Spleen (tissue), 11 donors: Measurements from ENCODE around the gene KRTAP10-2. TPM values are rescaled to one million over a fixed set of nuclear protein-coding genes. Genes with fewer than 3 reads are reported as not detected.

Source experiments
- DNase-seq: peaks from one replicate; pipeline ENCODE4 v3.0.0-alpha.2; 2020
- H3K27ac ChIP-seq, 8 donors: fragments of 200-600 bp; sonication (generic) in 7 of 8; 1 replicate in 4 of 8; 2 replicates in 4 of 8; pipeline versions ENCODE4 v1.5.0 to v1.8.0; 2016 to 2021; ENCODE audit warnings: inconsistent platforms in 4 of 8, mild to moderate bottlenecking in 4 of 8, moderate library complexity in 1 of 8
- H3K27me3 ChIP-seq, 7 donors: fragments of 200-600 bp; sonication (generic) in 6 of 7; replicated peaks in 1 of 7; 1 replicate in 4 of 7; 2 replicates in 3 of 7; pipeline versions ENCODE4 v1.5.0 to v1.8.0; 2016 to 2021; ENCODE audit warnings: inconsistent platforms in 3 of 7, mild to moderate bottlenecking in 1 of 7
- H3K36me3 ChIP-seq, 6 donors: fragments of 200-600 bp; sonication (generic) in 5 of 6; 1 replicate in 4 of 6; 2 replicates in 2 of 6; pipeline versions ENCODE4 v1.5.0 to v1.8.0; 2016 to 2021; ENCODE audit warnings: inconsistent platforms in 2 of 6
- H3K4me1 ChIP-seq, 6 donors: fragments of 200-600 bp; sonication (generic) in 5 of 6; 1 replicate in 3 of 6; 2 replicates in 3 of 6; pipeline versions ENCODE4 v1.5.0 to v1.8.0; 2016 to 2021; ENCODE audit warnings: inconsistent platforms in 3 of 6
- H3K4me3 ChIP-seq, 8 donors: fragments of 200-600 bp; sonication (generic) in 7 of 8; 1 replicate in 4 of 8; 2 replicates in 4 of 8; pipeline versions ENCODE4 v1.5.0 to v1.8.0; 2016 to 2021; ENCODE audit warnings: inconsistent platforms in 4 of 8, mild to moderate bottlenecking in 4 of 8, moderate library complexity in 2 of 8
- H3K9me3 ChIP-seq, 8 donors: fragments of 200-600 bp; sonication (generic) in 7 of 8; 1 replicate in 4 of 8; 2 replicates in 4 of 8; pipeline versions ENCODE4 v1.5.0 to v1.8.0; 2016 to 2021; ENCODE audit warnings: inconsistent platforms in 4 of 8
- POLR2A ChIP-seq, 3 donors: fragments of 450-650 bp; IDR thresholded peaks; one replicate each; pipeline ENCODE4 v1.5.1; 2017; ENCODE audit warnings: antibody characterized with exemption in 3 of 3, mild to moderate bottlenecking in 1 of 3
- POLR2AphosphoS5 ChIP-seq, 3 donors: sonication (generic); formaldehyde crosslinking; IDR thresholded peaks; one replicate each; pipeline ENCODE4 v1.5.1; 2017; ENCODE audit warnings: antibody characterized with exemption in 3 of 3
- WGBS, 5 donors: extraction: QIAGEN DNeasy Blood & Tissue Kit in 3 of 5; methylation state at CpG; one replicate each; pipeline versions ENCODE4 v1.1.5 to v1.1.7; 2013 to 2018; 5-methylcytosine and 5-hydroxymethylcytosine counted together
- intact Hi-C: fragments of 100-400 bp; cut with DNase I; formaldehyde crosslinking; loops from one replicate; pipeline ENCODE4 v1.15.0; 2023; ENCODE audit warnings: low total_unique reads
- polyA plus RNA-seq, 3 donors: library from polyadenylated mRNA; stranded (reverse); fragments of 200-250 nt; gene quantifications; one replicate each; pipeline ENCODE4 v1.2.1, GENCODE V29; 2013
- total RNA-seq, 7 donors: library from RNA; depleted of rRNA in 3 of 7; stranded (reverse); fragments of >200 nt in 3 of 7; fragmentation: NEBNext Ultra II Directional in 4 of 7; extraction: Animal tissue kit (Norgen Biotek cat#: 25700) in 4 of 7; gene quantifications; one replicate each; pipeline versions ENCODE4 v1.1.0 to v1.2.1, GENCODE V29; 2016 to 2021
- TF ChIP-seq, protein P1 (sequence below), 11 experiments: fragments of 200-600 bp in 7 of 11; fragments of 450-650 bp in 4 of 11; sonication (generic) in 4 of 11; IDR thresholded peaks in 8 of 11; conservative IDR thresholded peaks in 3 of 11; 1 replicate in 7 of 11; 2 replicates in 4 of 11; pipeline versions ENCODE4 v1.4.0 to v1.8.0; 2016 to 2021; ENCODE audit warnings: antibody characterized with exemption in 11 of 11, inconsistent platforms in 4 of 11, mild to moderate bottlenecking in 1 of 11
- donor health status: healthy with polysubstance abuse.
- donor health status: DM: no; HTN: no; CAD: no; lungs with moderate emphysema.
- donor health status: DM: no; HTN: no; CAD: no.
- donor health status: Bipolar disorder and iron deficiency.
- donor health status: healthy.
- donor health status: DM: no; HTN: no; CAD: no.
- donor health status: DM: yes; HTN: yes; CAD: no.

Gene KRTAP10-2
- total and polyA plus RNA-seq, 10 donors = not detected

DNA sequence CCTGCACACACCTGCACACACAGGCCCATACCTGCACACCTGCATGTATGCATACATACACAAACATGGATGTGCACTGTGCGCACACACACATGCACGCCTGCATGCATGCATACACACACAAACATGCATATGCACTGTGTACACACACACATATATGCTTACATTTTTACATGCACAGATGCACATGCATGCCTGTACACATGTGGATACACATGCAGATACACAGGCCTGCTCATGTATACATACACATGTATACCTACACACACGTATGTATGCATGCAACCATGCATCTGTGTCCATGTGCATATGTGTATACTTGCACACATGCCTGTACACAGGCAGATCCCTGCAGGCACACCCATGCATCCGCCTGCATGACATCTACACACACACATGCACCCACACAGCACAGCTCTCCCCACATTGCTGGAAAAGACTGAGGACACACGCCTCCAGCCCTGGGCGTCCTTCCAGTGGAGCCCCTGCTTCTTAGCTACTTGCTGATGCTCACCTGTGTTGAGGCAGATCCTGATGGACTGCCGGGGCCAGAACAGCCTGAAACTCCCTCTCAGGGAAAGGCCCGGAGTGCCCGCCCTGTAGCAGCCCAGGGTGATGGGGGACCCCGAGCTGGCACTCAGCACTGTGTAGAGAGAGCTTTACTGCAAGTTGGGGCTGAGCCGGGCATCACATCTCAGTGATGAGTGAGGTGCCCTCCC is 39.9 kb downstream of the KRTAP10-2 start:
- Histone ChIP-seq H3K4me1 (peaks cover 0 to 29% (median 16%) of the 10 kb centered on the region in 6 donors), H3K36me3 (no peaks in the 10 kb centered on the region), H3K27ac (no peak overlapping the region), H3K27me3 (peaks cover 0 to 30% (median 0%) of the 10 kb centered on the region in 7 donors), H3K9me3 (no peaks in the 10 kb centered on the region), H3K4me3 (no peak overlapping the region)
- WGBS, 5 donors = 84 to 92% (median 90%) methylated on average over 7 to 11 of the region's 11 CpGs
- TF ChIP-seq POLR2A (IDR thresholded peaks at IDR 0.05) (no peak), POLR2AphosphoS5 (IDR thresholded peaks at IDR 0.05) (no peak)
- TF ChIP-seq, protein P1, sequence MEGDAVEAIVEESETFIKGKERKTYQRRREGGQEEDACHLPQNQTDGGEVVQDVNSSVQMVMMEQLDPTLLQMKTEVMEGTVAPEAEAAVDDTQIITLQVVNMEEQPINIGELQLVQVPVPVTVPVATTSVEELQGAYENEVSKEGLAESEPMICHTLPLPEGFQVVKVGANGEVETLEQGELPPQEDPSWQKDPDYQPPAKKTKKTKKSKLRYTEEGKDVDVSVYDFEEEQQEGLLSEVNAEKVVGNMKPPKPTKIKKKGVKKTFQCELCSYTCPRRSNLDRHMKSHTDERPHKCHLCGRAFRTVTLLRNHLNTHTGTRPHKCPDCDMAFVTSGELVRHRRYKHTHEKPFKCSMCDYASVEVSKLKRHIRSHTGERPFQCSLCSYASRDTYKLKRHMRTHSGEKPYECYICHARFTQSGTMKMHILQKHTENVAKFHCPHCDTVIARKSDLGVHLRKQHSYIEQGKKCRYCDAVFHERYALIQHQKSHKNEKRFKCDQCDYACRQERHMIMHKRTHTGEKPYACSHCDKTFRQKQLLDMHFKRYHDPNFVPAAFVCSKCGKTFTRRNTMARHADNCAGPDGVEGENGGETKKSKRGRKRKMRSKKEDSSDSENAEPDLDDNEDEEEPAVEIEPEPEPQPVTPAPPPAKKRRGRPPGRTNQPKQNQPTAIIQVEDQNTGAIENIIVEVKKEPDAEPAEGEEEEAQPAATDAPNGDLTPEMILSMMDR (IDR thresholded peaks at IDR 0.05 in 8 of 11, conservative IDR thresholded peaks at IDR 0.05 in 3 of 11) = no peak
- DNase-seq = no peak
- intact Hi-C loops = loop anchor here (5.0 kb wide), 2 partner anchors 231 to 281 kb away; no protein-coding TSS in a partner anchor

GRCh38 chr21:44510508-44511218 is 40.6 kb downstream of the KRTAP10-2 start:
- H3K4me3 ChIP-seq = peak overlapping the region in 5 of 8 donors; percentile 16 to 62 (median 25)
- 8 to 22% (median 18%) methylated on average over 14 to 36 of the region's 36 CpGs for WGBS, 5 donors
- intact Hi-C loops = loop anchor here (5.0 kb wide), 2 partner anchors 232 to 282 kb away; no protein-coding TSS in a partner anchor

GRCh38 chr21:44510109-44510507 is 41.2 kb downstream of the KRTAP10-2 start:
- no peak for TF ChIP-seq POLR2A (IDR thresholded peaks at IDR 0.05)
- 63 to 71% (median 67%) methylated on average over 15 to 18 of the region's 18 CpGs for WGBS, 5 donors
- DNase-seq = no peak
- H3K36me3 ChIP-seq = no peaks in the 10 kb centered on the region
- H3K4me3 ChIP-seq = peak overlapping the region in 1 of 8 donors; percentile 62
- intact Hi-C loops = loop anchor here (5.0 kb wide), 2 partner anchors 232 to 282 kb away; no protein-coding TSS in a partner anchor
- H3K4me1 ChIP-seq = peaks cover 0 to 29% (median 16%) of the 10 kb centered on the region in 6 donors
- H3K27ac ChIP-seq = no peak overlapping the region
- no peaks in the 10 kb centered on the region for H3K9me3 ChIP-seq
- H3K27me3 ChIP-seq = peaks cover 0 to 30% (median 0%) of the 10 kb centered on the region in 7 donors

More at GRCh38 chr21:44510508-44511218, 40.6 kb downstream of the KRTAP10-2 start:
- peak overlapping the region in 1 of 8 donors; percentile 33 for H3K27ac ChIP-seq
- H3K27me3 ChIP-seq = peaks cover 0 to 30% (median 0%) of the 10 kb centered on the region in 7 donors
- no peaks in the 10 kb centered on the region for H3K9me3 ChIP-seq
- peaks cover 0 to 29% (median 16%) of the 10 kb centered on the region in 6 donors for H3K4me1 ChIP-seq
- TF ChIP-seq POLR2A (IDR thresholded peaks at IDR 0.05) (peak in 1 of 3 donors; percentile 6), POLR2AphosphoS5 (IDR thresholded peaks at IDR 0.05) (peak in 2 of 3 donors; percentile 50 to 69)
- TF ChIP-seq, protein P1 (IDR thresholded peaks at IDR 0.05 in 8 of 11, conservative IDR thresholded peaks at IDR 0.05 in 3 of 11) = peak; percentile 68 to 92 (median 85)
- DNase-seq = peak; percentile 94
- H3K36me3 ChIP-seq = no peaks in the 10 kb centered on the region

- TF ChIP-seq POLR2AphosphoS5 (IDR thresholded peaks at IDR 0.05) = no peak
- TF ChIP-seq, protein P1 (IDR thresholded peaks at IDR 0.05 in 8 of 11, conservative IDR thresholded peaks at IDR 0.05 in 3 of 11) = no peak
- TF ChIP-seq POLR2A (IDR thresholded peaks at IDR 0.05) = no peak
- H3K9me3 ChIP-seq = no peaks in the 10 kb centered on the region
- WGBS, 5 donors = 73 to 87% (median 80%) methylated on average over 11 to 12 of the region's 12 CpGs
- H3K36me3 ChIP-seq = no peaks in the 10 kb centered on the region
- intact Hi-C loops = no loop called here
- DNase-seq = no peak
- H3K4me1 ChIP-seq = peaks cover 0 to 33% (median 17%) of the 10 kb centered on the region in 6 donors
- H3K27me3 ChIP-seq = peaks cover 0 to 30% (median 0%) of the 10 kb centered on the region in 7 donors
- no peak overlapping the region for H3K27ac ChIP-seq
- H3K4me3 ChIP-seq = no peak overlapping the region
Observed at GRCh38 chr21:44509539-44509938, 41.8 kb downstream of the KRTAP10-2 start.
